GM23338 (cell line): ENCODE results near the gene MARK3. TPM values are rescaled to one million over a fixed set of nuclear protein-coding genes. Genes with fewer than 3 reads are reported as not detected.

Experiments used
- ATAC-seq: fragments of 200-7000 bp; cut with Tn5 transposase; 3 replicates; pipeline ENCODE4 v1.9.1; 2020
- DNase-seq: peaks from one replicate; pipeline ENCODE4 v3.0.0-alpha.2; 2015; ENCODE audit warnings: low spot score
- H2AFZ ChIP-seq: fragments of 200-600 bp; sonication (generic); 2 replicates; pipeline ENCODE4 v1.8.0; 2016; ENCODE audit warnings: antibody characterized with exemption, mild to moderate bottlenecking, moderate library complexity
- H3F3A ChIP-seq: fragments of 200-600 bp; sonication (generic); replicated peaks from 2 replicates; pipeline ENCODE4 v1.8.0; 2017; ENCODE audit warnings: antibody characterized with exemption, mixed run types, low read depth
- H3K27ac ChIP-seq: fragments of 200-600 bp; sonication (generic); 2 replicates; pipeline ENCODE4 v1.6.1; 2016; ENCODE audit warnings: low read depth
- H3K27me3 ChIP-seq: fragments of 200-600 bp; sonication (generic); 2 replicates; pipeline ENCODE4 v1.8.0; 2016; ENCODE audit warnings: mild to moderate bottlenecking, mixed run types, moderate library complexity; ENCODE audit not compliant: insufficient read depth
- H3K36me3 ChIP-seq: fragments of 200-600 bp; sonication (generic); 2 replicates; pipeline ENCODE4 v1.8.0; 2016; ENCODE audit warnings: mild to moderate bottlenecking; ENCODE audit not compliant: insufficient read depth
- H3K4me1 ChIP-seq: fragments of 200-600 bp; sonication (generic); 2 replicates; pipeline ENCODE4 v1.8.0; 2016; ENCODE audit warnings: mild to moderate bottlenecking, moderate library complexity; ENCODE audit not compliant: insufficient read depth
- H3K4me2 ChIP-seq: fragments of 200-600 bp; sonication (generic); 2 replicates; pipeline ENCODE4 v1.7.1; 2017; ENCODE audit warnings: mixed run types
- H3K4me3 ChIP-seq: fragments of 200-600 bp; sonication (generic); 2 replicates; pipeline ENCODE4 v1.6.1; 2016; ENCODE audit warnings: mixed run types
- H3K79me2 ChIP-seq: fragments of 200-600 bp; sonication (generic); replicated peaks from 2 replicates; pipeline ENCODE4 v1.8.0; 2017; ENCODE audit warnings: mild to moderate bottlenecking; ENCODE audit not compliant: insufficient read depth
- H3K9me2 ChIP-seq: fragments of 200-600 bp; sonication (generic); 2 replicates; pipeline ENCODE4 v1.8.0; 2017; ENCODE audit not compliant: insufficient read depth
- H4K20me1 ChIP-seq: fragments of 200-600 bp; sonication (generic); replicated peaks from 2 replicates; pipeline ENCODE4 v1.8.0; 2017; ENCODE audit warnings: mild to moderate bottlenecking; ENCODE audit not compliant: insufficient read depth
- H3K27ac Mint-ChIP-seq: 2 replicates; pipeline ENCODE4 v1.8.0; 2020; ENCODE audit warnings: inconsistent platforms, mild to moderate bottlenecking, moderate library complexity, mixed read lengths
- H3K27me3 Mint-ChIP-seq: 3 replicates; pipeline ENCODE4 v1.8.0; 2022; ENCODE audit warnings: low read depth, mild to moderate bottlenecking, moderate library complexity, mixed read lengths, inconsistent platforms; ENCODE audit not compliant: insufficient read depth, poor library complexity
- H3K36me3 Mint-ChIP-seq: 3 replicates; pipeline ENCODE4 v1.8.0; 2021; ENCODE audit warnings: low read depth, mild to moderate bottlenecking, inconsistent platforms, moderate library complexity, mixed read lengths
- H3K4me1 Mint-ChIP-seq: 3 replicates; pipeline ENCODE4 v1.8.0; 2020; ENCODE audit warnings: mild to moderate bottlenecking, inconsistent platforms, mixed read lengths
- H3K4me3 Mint-ChIP-seq: 3 replicates; pipeline ENCODE4 v1.8.0; 2021; ENCODE audit warnings: moderate library complexity, mild to moderate bottlenecking, inconsistent platforms, mixed read lengths
- H3K9me3 Mint-ChIP-seq: 3 replicates; pipeline ENCODE4 v1.8.0; 2020; ENCODE audit warnings: moderate library complexity, mild to moderate bottlenecking, inconsistent platforms, mixed read lengths
- CREB1 ChIP-seq: fragments of 250-450 bp; sonication (Bioruptor Pico); IDR thresholded peaks from 2 replicates; pipeline ENCODE4 v1.5.0; 2020; ENCODE audit warnings: low read depth, mild to moderate bottlenecking, moderate library complexity
- CTCF ChIP-seq, 2 experiments: fragments of 200-600 bp in 1 of 2; sonication (generic) in 1 of 2; conservative IDR thresholded peaks; 2 replicates each; pipeline versions ENCODE4 v1.5.1 to v1.6.1; 2016 to 2017; ENCODE audit warnings: antibody characterized with exemption in 2 of 2, low read depth in 2 of 2, mild to moderate bottlenecking in 2 of 2, moderate library complexity in 1 of 2
- ETS1 ChIP-seq: IDR thresholded peaks from 2 replicates; pipeline ENCODE4 v1.6.1; 2016; ENCODE audit warnings: antibody characterized with exemption
- EZH2 ChIP-seq: fragments of 200-600 bp; sonication (generic); IDR thresholded peaks from one replicate; pipeline ENCODE4 v1.8.0; 2017; ENCODE audit warnings: antibody characterized with exemption, mild to moderate bottlenecking, low read depth; ENCODE audit not compliant: unreplicated experiment
- EZH2phosphoT487 ChIP-seq: fragments of 200-600 bp; sonication (generic); IDR thresholded peaks from one replicate; pipeline ENCODE4 v1.8.1; 2018; ENCODE audit warnings: antibody characterized with exemption; ENCODE audit not compliant: unreplicated experiment
- JUNB ChIP-seq: IDR thresholded peaks from one replicate; pipeline ENCODE4 v1.6.1; 2016; ENCODE audit warnings: antibody characterized with exemption; ENCODE audit not compliant: unreplicated experiment
- NANOG ChIP-seq: IDR thresholded peaks from 2 replicates; pipeline ENCODE4 v1.6.1; 2016; ENCODE audit warnings: antibody characterized with exemption, borderline replicate concordance
- POLR2AphosphoS5 ChIP-seq: IDR thresholded peaks from 2 replicates; pipeline ENCODE4 v1.6.1; 2016; ENCODE audit warnings: antibody characterized with exemption, low read depth
- REST ChIP-seq: IDR thresholded peaks from one replicate; pipeline ENCODE4 v1.6.1; 2018; ENCODE audit warnings: antibody characterized with exemption; ENCODE audit not compliant: unreplicated experiment
- STAT1 ChIP-seq: IDR thresholded peaks from one replicate; pipeline ENCODE4 v1.6.1; 2016; ENCODE audit warnings: antibody characterized with exemption; ENCODE audit not compliant: unreplicated experiment
- ZNF114 ChIP-seq: fragments of 250-450 bp; sonication (Bioruptor Pico); IDR thresholded peaks from 2 replicates; pipeline ENCODE4 v1.5.0; 2020; ENCODE audit warnings: mild to moderate bottlenecking, moderate library complexity
- ZNF331 ChIP-seq: fragments of 250-450 bp; sonication (Bioruptor Pico); IDR thresholded peaks from 2 replicates; pipeline ENCODE4 v1.5.0; 2020; ENCODE audit warnings: low read depth, mild to moderate bottlenecking, moderate library complexity
- ZNF462 ChIP-seq: fragments of 250-450 bp; sonication (Bioruptor Pico); IDR thresholded peaks from 2 replicates; pipeline ENCODE4 v1.5.0; 2020; ENCODE audit warnings: mild to moderate bottlenecking, moderate library complexity
- polyA plus RNA-seq: library from polyadenylated mRNA; unstranded; fragments of >200 nt; fragmentation: Nextera tagmentation; extraction: Ambion mirVana; gene quantifications from 2 replicates; pipeline ENCODE4 v1.2.1, GENCODE V29; 2016
- total RNA-seq: library from RNA; depleted of rRNA; stranded (reverse); fragments of >200 nt; shearing (Covaris generic); gene quantifications from 2 replicates; pipeline ENCODE4 v1.2.3, GENCODE V29; 2014

The MARK3 gene
- total and polyA plus RNA-seq, 2 experiments from 2014 or later: 45.9 to 69.7 TPM

GRCh38 chr14:103547455-103547940, 162.3 kb downstream of the MARK3 start:
- H3K36me3 ChIP-seq: no peaks in the 10 kb centered on the region
- 0 out of 2 replicates have a peak, but pooled peaks cover 3% of the 10 kb centered on the region for H3F3A ChIP-seq
- no peaks in the 10 kb centered on the region for H3K27me3 ChIP-seq
- H3K9me2 ChIP-seq: no peaks in the 10 kb centered on the region
- TF ChIP-seq REST: no peak
- no peak for TF ChIP-seq STAT1
- TF ChIP-seq ZNF331 (CRISPR knock-in tag): no peak
- no peak for TF ChIP-seq EZH2phosphoT487
- no peak for TF ChIP-seq CREB1 (CRISPR knock-in tag)
- TF ChIP-seq ZNF462 (CRISPR knock-in tag): no peak
- TF ChIP-seq ZNF114 (CRISPR knock-in tag): no peak
- no peak for TF ChIP-seq EZH2
- no peak for TF ChIP-seq NANOG
- no peak for TF ChIP-seq JUNB
- TF ChIP-seq ETS1: no peak
- TF ChIP-seq CTCF (conservative IDR thresholded peaks at IDR 0.05; ENCODE audit: low read depth in 2 of 2): no peak
- no peak for TF ChIP-seq POLR2AphosphoS5
- DNase-seq (no peak), ATAC-seq (no peak)
- peaks cover 13% of the 10 kb centered on the region for H3K27me3 Mint-ChIP-seq
- H3K4me2 ChIP-seq: no peak overlapping the region
- H3K27ac Mint-ChIP-seq: no peak overlapping the region
- no peak overlapping the region for H3K27ac ChIP-seq
- no peak overlapping the region for H3K4me3 Mint-ChIP-seq
- H3K4me1 Mint-ChIP-seq: peaks cover 9% of the 10 kb centered on the region; the same call in 1 of the 3 replicates
- no peaks in the 10 kb centered on the region for H3K9me3 Mint-ChIP-seq
- H2AFZ ChIP-seq: no peak overlapping the region
- H4K20me1 ChIP-seq: no peaks in the 10 kb centered on the region
- H3K79me2 ChIP-seq: no peaks in the 10 kb centered on the region
- H3K4me1 ChIP-seq: peaks cover 10% of the 10 kb centered on the region
- H3K4me3 ChIP-seq: no peak overlapping the region
- no peaks in the 10 kb centered on the region for H3K36me3 Mint-ChIP-seq
